Natural killer cell (primary cell): Measurements from ENCODE around the gene AEN. TPM values are rescaled to one million over a fixed set of nuclear protein-coding genes. Genes with fewer than 3 reads are reported as not detected.

Source experiments
- ATAC-seq, 3 donors: fragments of 150-1000 bp in 2 of 3; fragments of 200-7000 bp in 1 of 3; cut with Tn5 transposase; 1 replicate in 1 of 3; 2 replicates in 2 of 3; pipeline ENCODE4 v1.10.0; 2021; ENCODE audit warnings: mild to moderate bottlenecking in 2 of 3, moderate library complexity in 2 of 3
- DNase-seq, 2 donors: peaks; one replicate each; pipeline versions ENCODE4 v3.0.0 to v3.0.0-alpha.2; 2013 to 2021; ENCODE audit warnings: mixed read lengths in 1 of 2
- H3K27ac ChIP-seq: one replicate; pipeline ENCODE4 v1.5.1; 2013; ENCODE audit warnings: mild to moderate bottlenecking, low read length
- H3K27me3 ChIP-seq: one replicate; pipeline ENCODE4 v1.6.1; 2013; ENCODE audit warnings: low read length; ENCODE audit not compliant: control insufficient read depth, insufficient read depth
- H3K36me3 ChIP-seq: one replicate; pipeline ENCODE4 v1.6.1; 2013; ENCODE audit warnings: low read length; ENCODE audit not compliant: control insufficient read depth, insufficient read depth
- H3K4me1 ChIP-seq: one replicate; pipeline ENCODE4 v1.6.1; 2013; ENCODE audit warnings: low read length; ENCODE audit not compliant: control insufficient read depth, insufficient read depth
- H3K4me3 ChIP-seq: one replicate; pipeline ENCODE4 v1.5.1; 2013; ENCODE audit warnings: low read length
- H3K9me3 ChIP-seq: one replicate; pipeline ENCODE4 v1.6.1; 2013; ENCODE audit warnings: low read length; ENCODE audit not compliant: control insufficient read depth, insufficient read depth
- H3K27ac Mint-ChIP-seq, 2 donors: one replicate each; pipeline ENCODE4 v1.8.0; 2022; ENCODE audit warnings: mild to moderate bottlenecking in 2 of 2, mixed read lengths in 2 of 2, moderate library complexity in 1 of 2
- H3K27me3 Mint-ChIP-seq, 2 donors: one replicate each; pipeline ENCODE4 v1.8.0; 2022; ENCODE audit warnings: low read depth in 2 of 2, mixed read lengths in 2 of 2
- H3K36me3 Mint-ChIP-seq: one replicate; pipeline ENCODE4 v1.8.0; 2022; ENCODE audit warnings: mixed read lengths
- H3K4me1 Mint-ChIP-seq, 2 donors: one replicate each; pipeline ENCODE4 v1.8.0; 2022; ENCODE audit warnings: mixed read lengths in 2 of 2
- H3K4me3 Mint-ChIP-seq: one replicate; pipeline ENCODE4 v1.8.0; 2022; ENCODE audit warnings: mild to moderate bottlenecking, moderate library complexity, mixed read lengths
- H3K9me3 Mint-ChIP-seq, 2 donors: one replicate each; pipeline ENCODE4 v1.8.0; 2022; ENCODE audit warnings: mixed read lengths in 2 of 2
- CTCF ChIP-seq: fragments of 200-600 bp; IDR thresholded peaks from one replicate; pipeline ENCODE4 v1.8.0; 2022; ENCODE audit warnings: antibody characterized with exemption
- WGBS: methylation state at CpG from one replicate; pipeline ENCODE4 v1.1.7; 2013; ENCODE audit warnings: missing lambda C conversion rate; ENCODE audit not compliant: insufficient coverage; 5-methylcytosine and 5-hydroxymethylcytosine counted together
- intact Hi-C: fragments of 100-400 bp; cut with micrococcal nuclease; formaldehyde crosslinking; loops from one replicate; pipeline ENCODE4 v1.14.2; 2022
- total RNA-seq, 4 donors: library from RNA; stranded (reverse); fragments of 120-200 nt in 1 of 4; gene quantifications; one replicate each; pipeline versions ENCODE4 v1.2.3 to v1.2.4, GENCODE V29; 2013 to 2022

The AEN gene
- total RNA-seq, 3 donors from 2014 or later (not counting 1 experiment from before 2014, with no cell fraction given), result 19.9 to 26.9 (median 20.9) TPM

- DNase-seq, result no peak
- intact Hi-C loops, result no loop called here
- TF ChIP-seq CTCF, result no peak
- 96% methylated on average over 9 of the region's 9 CpGs for WGBS
- Histone ChIP-seq H3K4me1 (peaks cover 66% of the 10 kb centered on the region), H3K27ac (no peak overlapping the region), H3K9me3 (no peaks in the 10 kb centered on the region), H3K4me3 (no peak overlapping the region), H3K36me3 (peaks cover 27% of the 10 kb centered on the region), H3K27me3 (no peaks in the 10 kb centered on the region)
- Mint-ChIP-seq H3K9me3 (no peaks in the 10 kb centered on the region), H3K36me3 (peaks cover 6% of the 10 kb centered on the region), H3K4me1 (peaks cover 61 to 66% of the 10 kb centered on the region in 2 donors), H3K4me3 (no peak overlapping the region), H3K27ac (peak overlapping the region; percentile 42 to 52), H3K27me3 (no peaks in the 10 kb centered on the region)
- ATAC-seq, result no peak
Measured at GRCh38 chr15:88644741-88645140, 23.6 kb downstream of the AEN start.

DNA sequence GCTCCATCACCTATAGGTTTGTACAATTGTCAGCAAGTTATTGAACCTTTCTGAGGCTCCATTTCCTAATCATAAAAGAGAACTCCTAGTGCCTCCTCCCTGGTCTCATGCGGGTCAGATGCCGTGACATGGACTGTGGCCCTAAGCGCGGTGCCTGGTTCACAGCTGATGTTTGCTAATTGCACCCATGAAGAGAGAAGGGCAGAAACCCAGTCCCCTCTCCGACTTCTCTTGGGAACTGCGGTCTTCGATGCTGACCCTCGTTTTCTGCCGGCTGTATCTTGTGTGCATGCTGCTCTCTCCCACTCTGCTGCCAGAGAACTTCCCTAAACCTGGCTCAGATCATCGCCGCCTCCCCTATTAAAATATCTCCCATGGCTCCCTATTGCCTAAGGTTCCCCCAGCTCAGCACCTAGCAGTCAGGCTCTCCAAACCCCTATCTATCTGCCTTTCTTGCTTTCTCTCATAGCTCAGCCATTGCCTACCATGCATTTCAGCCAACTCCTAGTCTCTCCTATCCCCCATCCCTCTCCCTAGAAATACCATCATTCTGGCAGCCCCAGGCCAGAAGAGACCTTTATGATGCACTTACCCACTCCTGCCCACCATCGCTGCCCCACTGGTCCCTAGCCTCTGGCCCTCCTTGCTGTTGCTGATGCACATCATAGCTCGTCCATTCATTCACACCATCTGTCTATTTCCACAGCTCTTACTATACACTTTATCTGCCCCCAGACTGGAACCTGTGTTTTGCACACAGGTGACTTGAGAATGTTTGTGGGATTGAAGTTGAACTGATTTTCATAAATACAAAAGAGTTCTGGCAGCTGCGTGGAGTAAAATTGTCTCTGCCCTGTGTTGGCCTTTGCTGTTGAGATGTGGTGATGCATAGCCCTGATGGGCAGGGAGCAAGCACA, 24.3 kb downstream of the AEN start:
- H3K36me3 Mint-ChIP-seq, result peaks cover 6% of the 10 kb centered on the region
- H3K9me3 Mint-ChIP-seq, result no peaks in the 10 kb centered on the region
- WGBS, result 96% methylated on average over 14 of the region's 14 CpGs
- ATAC-seq (no peak), DNase-seq (no peak)
- intact Hi-C loops, result no loop called here
- peak overlapping the region in 1 of 2 donors; percentile 95 for H3K27ac Mint-ChIP-seq
- peaks cover 60 to 66% of the 10 kb centered on the region in 2 donors for H3K4me1 Mint-ChIP-seq
- Histone ChIP-seq H3K36me3 (peaks cover 30% of the 10 kb centered on the region), H3K4me1 (peaks cover 66% of the 10 kb centered on the region), H3K9me3 (no peaks in the 10 kb centered on the region), H3K27ac (no peak overlapping the region), H3K27me3 (no peaks in the 10 kb centered on the region), H3K4me3 (no peak overlapping the region)
- no peak overlapping the region for H3K4me3 Mint-ChIP-seq
- TF ChIP-seq CTCF, result no peak
- no peaks in the 10 kb centered on the region for H3K27me3 Mint-ChIP-seq

DNA sequence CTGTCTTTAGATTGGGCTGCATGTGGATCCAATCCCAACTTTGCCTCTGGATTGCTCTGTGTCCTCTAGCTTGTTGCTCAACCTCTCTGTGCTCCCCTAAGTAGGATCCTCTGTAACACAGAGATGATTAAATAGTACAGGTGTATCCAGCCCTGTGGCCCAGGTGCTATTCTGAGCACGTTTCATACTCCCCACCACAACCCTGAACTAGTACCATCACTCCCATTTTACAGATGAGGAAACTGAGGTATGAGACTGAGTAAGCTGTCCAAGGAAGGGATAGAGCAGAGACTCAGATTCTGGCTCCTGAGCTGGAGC, 24.9 kb downstream of the AEN start:
- no peak for TF ChIP-seq CTCF
- H3K27me3 ChIP-seq, result no peaks in the 10 kb centered on the region
- intact Hi-C loops, result no loop called here
- Mint-ChIP-seq H3K27me3 (no peaks in the 10 kb centered on the region), H3K4me3 (no peak overlapping the region), H3K27ac (peak overlapping the region in 1 of 2 donors; percentile 95), H3K36me3 (peaks cover 6% of the 10 kb centered on the region), H3K4me1 (peaks cover 59 to 66% of the 10 kb centered on the region in 2 donors), H3K9me3 (no peaks in the 10 kb centered on the region)
- WGBS, result no CpG with 5 or more reads among the region's 1 CpG
- H3K27ac ChIP-seq, result no peak overlapping the region
- H3K4me3 ChIP-seq, result no peak overlapping the region
- peaks cover 31% of the 10 kb centered on the region for H3K36me3 ChIP-seq
- H3K4me1 ChIP-seq, result peaks cover 63% of the 10 kb centered on the region
- ATAC-seq, result no peak
- DNase-seq, result no peak
- no peaks in the 10 kb centered on the region for H3K9me3 ChIP-seq
